H1 (cell line): ENCODE results near the gene SPATS2L. TPM values are rescaled to one million over a fixed set of nuclear protein-coding genes. Genes with fewer than 3 reads are reported as not detected.

ENCODE experiments used
- CREB1 ChIP-seq: IDR thresholded peaks from 2 replicates; pipeline ENCODE4 v1.6.1; 2012; ENCODE audit warnings: inconsistent platforms
- EP300 ChIP-seq, 2 experiments: IDR thresholded peaks; 1 replicate in 1 of 2; 2 replicates in 1 of 2; pipeline ENCODE4 v1.6.1; 2011 to 2012; ENCODE audit warnings: low read depth in 2 of 2, low read length in 2 of 2, mild to moderate bottlenecking in 2 of 2, borderline replicate concordance in 1 of 2, inconsistent platforms in 1 of 2, moderate library complexity in 1 of 2
- GABPA ChIP-seq: IDR thresholded peaks from 2 replicates; pipeline ENCODE4 v1.6.1; 2011; ENCODE audit warnings: mild to moderate bottlenecking, low read length, moderate library complexity, borderline replicate concordance; ENCODE audit not compliant: insufficient read depth
- MAX ChIP-seq: IDR thresholded peaks from 2 replicates; pipeline ENCODE4 v1.6.1; 2012; ENCODE audit warnings: inconsistent platforms
- NRF1 ChIP-seq: IDR thresholded peaks from 2 replicates; pipeline ENCODE4 v1.6.1; 2011; ENCODE audit warnings: mild to moderate bottlenecking, low read depth, low read length, improper control_type of control experiment
- RBBP5 ChIP-seq: IDR thresholded peaks from 2 replicates; pipeline ENCODE4 v1.7.1; 2012; ENCODE audit warnings: low read depth, mild to moderate bottlenecking, inconsistent platforms, low read length, moderate library complexity, borderline replicate concordance
- polyA plus RNA-seq, 7 experiments: library from polyadenylated mRNA; depleted of rRNA in 3 of 7; stranded (reverse) in 5 of 7; unstranded in 2 of 7; fragments of >200 nt in 5 of 7; fragments of 200-250 nt in 2 of 7; gene quantifications; 1 replicate in 5 of 7; 2 replicates in 1 of 7; 4 replicates in 1 of 7; pipeline versions ENCODE4 v1.2.1 to v1.2.3, GENCODE V29; 2011 to 2013; ENCODE audit warnings: missing spikeins in 2 of 7, mixed read lengths in 2 of 7
- total RNA-seq: library from RNA; stranded (reverse); fragmentation: NEBNext Ultra II Directional; extraction: Animal tissue kit (Norgen Biotek cat#: 25700); gene quantifications from 2 replicates; pipeline ENCODE4 v1.2.1, GENCODE V29; 2021

Gene SPATS2L
- total and polyA plus RNA-seq, 2 of the 8 experiments (the other 6 are each of a cell fraction or from before 2014, with no cell fraction given): 67.3 to 189 TPM

DNA sequence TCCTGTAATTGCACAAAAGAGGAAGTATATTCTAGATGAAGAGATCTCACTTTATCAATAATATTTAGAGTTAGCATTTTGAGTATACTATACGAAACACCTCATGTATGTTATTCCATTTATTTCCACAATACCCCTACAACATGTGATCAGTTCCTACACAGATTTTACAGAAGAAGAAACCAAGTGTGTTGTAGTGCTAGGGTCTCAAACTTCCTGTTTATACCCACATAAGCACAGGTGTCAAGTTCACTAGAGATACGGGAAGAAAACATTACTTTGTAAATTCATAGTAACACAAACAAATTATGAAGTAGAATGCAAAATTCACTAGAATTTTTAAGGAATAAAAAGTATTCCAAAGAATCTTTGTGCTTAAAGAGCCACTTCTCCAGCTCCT lies 157.0 kb downstream of the SPATS2L start (continued):
- no peak for TF ChIP-seq MAX
- no peak for TF ChIP-seq GABPA
- no peak for TF ChIP-seq RBBP5
- TF ChIP-seq EP300 (IDR thresholded peaks at IDR 0.05; ENCODE audit: borderline replicate concordance in 1 of 2, low read depth in 2 of 2, low read length in 2 of 2): no peak
- TF ChIP-seq NRF1: no peak
- no peak for TF ChIP-seq CREB1
